NCI-H2107 treated with DMSO at 0.1 percent for 48 hours (cell line): ENCODE measurements around the gene TMEM145.

Experiments used
- DNase-seq: peaks from one replicate; lab custom pipeline; 2025; ENCODE audit not compliant: unreplicated experiment; lab: John Stamatoyannopoulos, UW

The TMEM145 gene

DNA sequence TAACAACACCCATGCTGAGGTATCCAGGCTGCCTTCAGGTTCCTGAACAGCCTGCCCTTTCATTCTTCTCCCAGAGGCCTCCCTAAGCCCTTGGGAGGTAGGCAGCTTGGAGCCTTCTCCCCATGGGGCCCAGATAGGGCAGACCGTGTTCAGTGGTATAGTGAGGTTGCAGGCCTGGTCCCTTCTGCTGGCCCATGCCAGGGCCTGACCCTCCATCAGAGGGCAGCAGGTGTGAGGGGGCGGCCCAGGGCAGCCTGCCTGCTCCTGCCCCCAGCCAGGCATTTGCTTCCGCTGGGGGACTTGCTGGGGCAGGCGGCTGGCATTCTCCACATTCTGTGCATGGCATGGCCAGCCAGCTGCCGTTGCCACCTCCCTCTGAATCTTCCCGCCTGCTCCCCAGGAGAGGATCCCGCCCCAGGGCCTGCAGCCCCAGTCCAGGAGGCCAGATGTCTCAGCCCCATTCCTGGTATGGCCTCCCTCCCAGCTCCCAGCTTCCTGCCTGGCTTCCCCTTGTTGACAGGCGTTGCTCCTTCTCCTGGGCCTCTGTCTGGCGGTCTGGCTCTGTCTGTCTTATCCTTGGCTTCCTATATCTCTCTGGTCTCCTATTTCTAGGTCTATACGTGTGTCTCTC, 35.2 kb upstream of the TMEM145 start:
- DNase-seq, result no peak

DNA sequence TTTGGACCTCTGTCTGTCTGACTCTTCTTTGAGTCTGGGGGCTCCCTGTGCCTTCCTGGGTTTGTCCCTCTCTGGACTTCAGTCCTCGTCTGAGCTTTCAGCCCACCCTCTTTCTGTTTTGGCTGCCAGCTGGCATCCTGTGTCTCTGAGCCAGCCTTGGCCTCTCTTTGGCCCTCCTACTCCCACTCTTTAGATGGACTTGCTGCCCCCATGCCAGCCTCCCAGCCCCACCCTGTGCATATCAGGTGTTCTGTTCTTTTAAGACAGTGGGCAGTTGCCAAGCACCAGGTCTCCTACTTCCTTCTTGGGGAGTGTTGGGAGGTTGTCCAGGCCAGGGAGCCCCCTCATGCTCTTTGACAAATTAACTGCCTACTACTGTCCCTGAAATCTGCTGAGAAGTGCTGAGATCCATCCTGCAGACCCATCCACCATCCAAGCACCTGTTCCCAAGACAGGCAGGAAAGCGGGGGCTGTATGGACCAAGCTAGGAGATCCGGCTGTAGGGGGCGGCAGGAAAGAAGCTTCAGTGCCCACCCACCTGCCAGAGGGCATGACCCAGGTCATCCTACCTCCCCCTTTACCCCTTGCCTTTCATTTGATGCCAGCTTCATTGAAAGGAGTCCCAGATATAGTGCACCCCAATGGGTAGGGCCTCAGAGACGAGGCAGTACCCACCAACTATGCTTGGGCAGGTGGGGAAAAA, 34.5 kb upstream of the TMEM145 start:
- no peak for DNase-seq

DNA sequence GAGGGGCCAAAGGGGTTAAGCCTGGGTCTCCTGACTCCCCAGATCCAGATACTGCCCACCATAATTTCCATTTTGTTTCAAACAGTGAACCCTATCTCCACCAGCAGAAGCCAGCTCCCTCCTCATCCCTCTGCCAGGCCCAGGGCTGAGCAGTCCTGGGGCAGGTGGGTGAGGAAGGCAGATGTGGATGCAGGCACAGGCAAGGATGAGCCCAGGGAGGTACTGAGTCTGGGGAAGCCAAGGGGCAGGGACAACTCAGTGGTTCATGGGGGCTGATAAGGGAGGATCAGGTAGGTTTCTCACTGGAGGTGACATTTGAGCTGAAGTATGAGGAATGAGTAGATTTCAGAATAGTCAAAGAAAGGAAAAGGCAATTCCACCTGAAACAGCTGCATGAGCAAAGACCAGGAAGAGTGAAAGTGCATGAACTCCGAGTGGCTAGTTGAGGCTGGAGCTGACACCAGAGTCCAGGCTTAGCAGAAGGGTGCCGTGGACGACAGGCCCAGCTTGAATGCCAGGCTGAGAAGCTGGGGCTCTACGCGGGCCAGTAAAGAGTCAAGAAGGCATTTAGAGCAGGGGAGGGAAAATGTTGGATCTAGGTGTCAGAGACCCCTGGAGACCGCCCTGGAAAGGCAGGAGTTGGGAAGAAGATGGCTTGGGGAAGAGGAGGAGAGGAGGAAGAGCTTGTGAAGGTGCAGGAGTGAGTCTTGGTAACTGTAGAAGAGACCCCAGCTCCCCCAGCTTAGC, 33.8 kb upstream of the TMEM145 start:
- DNase-seq, result peak; percentile 35

DNA sequence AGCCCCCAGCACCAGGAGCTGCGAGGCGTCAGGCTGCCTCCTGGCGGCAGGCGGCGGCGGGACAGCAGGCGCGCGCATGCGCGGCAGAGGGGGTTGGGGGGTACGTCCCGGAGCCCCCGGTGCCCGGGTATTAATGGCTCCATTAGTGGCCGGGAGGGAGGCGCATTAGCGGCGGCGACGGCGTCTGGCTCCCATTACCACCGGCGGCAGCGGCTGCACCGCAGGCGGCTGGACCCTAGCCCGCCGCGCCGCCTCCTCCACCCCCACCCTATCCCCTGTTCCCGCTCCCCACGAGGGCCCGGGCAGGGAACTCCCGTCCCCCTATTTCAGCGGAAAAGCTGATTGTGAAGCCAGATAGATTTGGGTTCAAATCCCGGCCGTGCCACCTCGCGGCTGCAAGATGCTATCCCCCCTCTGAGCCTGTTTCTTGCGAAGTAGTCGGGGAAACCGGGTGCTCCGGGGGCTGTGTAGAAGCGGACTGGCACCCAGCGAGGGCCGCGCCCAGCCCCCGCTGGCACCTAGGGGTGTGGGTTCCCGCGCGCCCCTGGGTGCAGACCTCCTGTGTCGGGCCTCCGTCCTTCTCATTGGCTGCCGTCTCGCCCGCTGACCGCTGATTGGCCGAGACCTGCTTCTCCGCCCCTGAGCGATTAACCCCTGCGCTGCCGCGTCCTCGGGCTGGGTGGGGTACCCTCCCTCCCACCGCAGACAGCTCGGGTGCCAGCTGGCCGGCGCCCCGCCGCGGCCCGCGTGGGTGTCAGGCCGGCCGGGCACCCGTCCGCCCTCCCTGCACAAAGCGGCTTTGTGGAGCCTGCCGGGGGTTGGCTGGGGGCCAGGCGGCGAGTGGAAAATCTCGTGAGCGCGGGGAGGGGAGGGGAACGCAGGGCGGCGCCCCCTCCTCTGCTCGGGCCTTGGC, 33.0 kb upstream of the TMEM145 start:
- DNase-seq, result peak; percentile 81

DNA sequence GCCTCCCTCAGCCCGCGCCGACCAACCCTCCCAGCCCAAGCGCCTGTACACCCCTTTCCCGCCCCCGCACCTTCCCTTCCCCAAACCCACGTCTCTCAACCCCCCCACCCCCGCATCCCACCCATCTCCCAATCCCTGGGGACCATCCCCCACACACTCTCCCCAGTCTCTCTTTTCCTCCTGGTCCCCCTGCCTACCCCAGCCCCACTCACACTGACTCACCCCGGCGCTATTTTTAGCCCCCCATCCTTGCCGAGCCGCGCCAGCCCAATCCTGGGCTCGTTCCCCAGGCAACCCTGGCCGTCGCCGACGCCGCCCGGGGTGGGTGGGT, 32.3 kb upstream of the TMEM145 start:
- no peak for DNase-seq

DNA sequence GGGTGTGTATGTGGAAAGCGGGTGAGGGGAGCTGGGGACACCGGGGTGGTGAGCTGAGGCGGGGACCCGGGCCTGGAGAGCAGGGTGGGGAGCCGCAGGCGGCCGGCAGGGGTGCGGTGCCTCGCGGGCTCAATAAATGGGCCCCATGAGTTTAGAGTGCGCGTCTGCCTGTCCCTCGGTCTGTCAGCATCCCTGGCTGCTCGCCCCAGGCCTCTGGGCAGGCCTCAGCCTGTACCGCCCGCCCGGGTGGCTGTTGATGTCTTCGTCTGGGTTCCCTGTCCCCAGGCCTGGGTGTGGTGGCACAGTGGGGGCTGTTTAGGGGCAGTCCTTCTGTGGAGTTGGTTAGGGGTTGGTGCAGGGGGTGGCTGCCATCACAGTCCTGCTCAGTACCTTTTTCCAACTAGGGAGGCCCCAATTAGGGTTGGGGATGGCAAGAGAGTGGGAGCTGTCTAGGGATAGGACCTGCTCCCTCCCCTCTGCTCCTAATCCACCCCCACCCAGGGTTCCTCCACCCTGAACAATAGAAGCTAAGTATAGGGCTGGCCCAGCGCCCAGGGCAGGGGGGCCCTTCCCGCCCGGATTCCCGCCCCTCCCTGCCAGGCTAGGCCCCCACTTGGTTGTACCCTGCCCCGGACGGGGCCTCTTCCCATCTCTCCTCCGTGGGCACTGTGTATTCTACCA, 31.8 kb upstream of the TMEM145 start:
- DNase-seq, result peak; percentile 14

DNA sequence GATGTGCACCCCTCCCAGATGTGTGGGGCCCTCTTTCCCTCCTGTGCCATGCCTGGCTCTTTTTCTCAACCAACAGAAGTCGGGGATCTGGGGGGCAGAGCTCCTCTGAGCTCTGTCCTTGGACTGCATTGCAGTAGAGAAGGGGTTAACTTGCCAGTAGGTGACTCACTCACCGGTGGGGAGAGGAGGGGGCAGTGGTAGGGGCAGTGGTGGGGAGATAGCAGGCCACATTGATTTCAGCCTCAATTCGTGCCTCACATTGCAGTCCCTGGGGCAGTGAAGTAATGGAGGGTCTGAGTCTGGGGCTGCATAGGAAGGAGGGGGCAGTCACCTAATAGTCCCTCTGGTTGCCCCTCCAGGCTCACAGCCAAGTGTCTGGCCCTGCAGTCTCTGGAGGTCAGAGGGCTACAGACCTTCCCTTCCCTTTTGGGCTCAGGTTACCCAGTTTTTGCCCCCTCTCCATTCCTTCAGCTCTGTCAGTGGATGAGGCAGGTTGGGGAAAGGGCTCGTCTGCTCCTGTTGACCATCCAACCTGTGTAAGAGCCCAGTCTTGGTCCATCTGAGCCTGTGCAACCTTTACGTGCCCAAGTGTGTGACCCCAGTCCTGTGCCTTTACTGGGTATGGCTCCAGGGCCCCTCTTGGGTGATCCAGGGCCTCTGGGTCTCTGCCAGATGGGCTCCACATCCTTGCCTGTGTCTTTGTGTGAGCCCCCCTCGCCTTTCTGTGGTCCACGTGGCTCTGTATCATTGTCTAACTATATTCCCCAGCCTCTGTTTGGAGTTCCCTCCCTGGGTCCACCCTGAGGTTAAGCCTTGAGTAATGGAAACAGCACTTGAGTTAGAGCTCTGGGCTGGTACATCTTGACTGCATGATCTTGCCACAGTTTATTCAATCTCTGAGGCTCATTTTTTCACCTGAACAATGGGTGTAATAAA, 31.0 kb upstream of the TMEM145 start:
- no peak for DNase-seq

DNA sequence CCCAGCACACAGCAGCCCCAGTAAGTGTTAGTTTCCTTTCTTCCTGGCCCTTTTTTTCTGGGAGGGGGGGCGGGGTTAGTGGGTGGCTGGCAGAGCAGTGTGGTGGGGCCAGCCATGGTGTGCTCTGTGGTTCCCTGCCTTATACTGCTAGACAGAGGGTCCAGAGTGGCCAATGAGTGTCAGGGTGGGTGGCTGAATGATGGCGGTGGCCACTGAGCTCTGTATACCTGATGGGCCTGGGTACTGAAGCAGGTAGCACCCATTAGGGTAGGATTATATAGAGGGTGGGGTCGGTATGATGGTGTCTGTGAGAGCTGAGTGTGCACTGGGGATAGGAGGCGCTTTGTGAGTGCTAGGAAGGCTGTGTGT, 30.3 kb upstream of the TMEM145 start:
- no peak for DNase-seq

DNA sequence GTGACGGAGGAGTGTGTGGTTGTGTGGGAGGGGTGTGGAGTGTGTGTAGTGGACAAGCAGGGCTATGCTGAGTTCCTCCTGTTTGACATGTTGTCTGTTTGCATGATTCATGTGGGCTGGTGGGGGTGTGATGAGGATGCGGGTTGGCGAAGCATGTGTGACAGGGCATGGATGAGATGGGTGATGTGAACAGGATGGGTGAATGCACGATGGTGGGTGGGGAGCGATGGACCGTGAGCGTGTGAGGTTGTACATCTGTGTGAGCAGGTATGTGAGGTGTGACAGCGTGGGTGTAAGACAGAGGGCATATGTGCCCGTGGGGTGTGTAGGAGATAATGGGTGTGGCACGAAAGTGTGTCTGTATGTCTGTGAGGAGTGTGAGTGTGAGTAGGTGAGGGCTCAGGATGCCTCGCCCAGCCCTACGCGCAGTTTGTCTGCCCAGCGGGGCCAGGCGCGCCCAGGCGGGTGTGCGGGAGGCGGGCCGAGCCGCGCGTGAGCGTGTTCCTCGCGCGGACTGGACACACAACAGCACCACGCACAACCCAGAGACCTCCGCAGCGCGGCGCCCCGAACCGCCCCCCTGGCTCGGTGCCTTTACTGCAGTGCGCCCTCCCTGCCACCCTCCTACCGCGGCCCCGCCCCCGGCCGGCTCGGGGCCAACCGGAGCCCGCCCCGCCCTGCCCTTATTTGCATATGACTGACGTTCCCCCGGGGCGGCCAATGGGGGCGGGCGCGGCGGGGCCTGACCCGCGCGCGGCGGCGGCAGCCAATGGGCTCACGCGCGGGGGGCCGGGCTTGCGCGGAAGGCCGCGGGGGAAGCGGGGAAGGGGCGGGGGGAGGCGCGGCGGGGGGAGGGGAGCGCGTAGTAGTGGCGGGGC, 29.7 kb upstream of the TMEM145 start:
- DNase-seq, result peak; percentile 72

DNA sequence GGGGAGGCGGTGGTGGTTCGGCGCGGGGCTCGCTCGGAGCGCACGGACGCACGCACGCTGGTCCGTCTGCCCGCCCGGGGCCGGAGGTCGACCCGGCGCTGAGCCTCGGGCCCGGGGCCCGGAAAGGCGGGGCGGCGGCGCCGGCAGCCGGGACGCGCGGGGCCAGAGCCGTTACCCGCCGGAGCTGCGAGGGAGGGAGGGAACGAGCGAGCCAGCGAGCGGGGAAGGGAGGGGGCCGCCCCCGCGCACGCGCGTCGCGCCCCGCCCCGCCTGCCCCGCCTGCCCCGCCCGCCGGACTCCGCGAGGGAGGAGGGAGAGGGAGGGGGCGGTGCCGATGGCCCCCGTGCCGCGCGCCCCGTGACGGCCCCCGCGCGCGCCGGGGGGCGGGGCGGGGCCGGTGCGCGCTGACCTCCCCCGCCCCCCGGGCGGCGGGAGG, 29.0 kb upstream of the TMEM145 start:
- DNase-seq, result no peak

DNA sequence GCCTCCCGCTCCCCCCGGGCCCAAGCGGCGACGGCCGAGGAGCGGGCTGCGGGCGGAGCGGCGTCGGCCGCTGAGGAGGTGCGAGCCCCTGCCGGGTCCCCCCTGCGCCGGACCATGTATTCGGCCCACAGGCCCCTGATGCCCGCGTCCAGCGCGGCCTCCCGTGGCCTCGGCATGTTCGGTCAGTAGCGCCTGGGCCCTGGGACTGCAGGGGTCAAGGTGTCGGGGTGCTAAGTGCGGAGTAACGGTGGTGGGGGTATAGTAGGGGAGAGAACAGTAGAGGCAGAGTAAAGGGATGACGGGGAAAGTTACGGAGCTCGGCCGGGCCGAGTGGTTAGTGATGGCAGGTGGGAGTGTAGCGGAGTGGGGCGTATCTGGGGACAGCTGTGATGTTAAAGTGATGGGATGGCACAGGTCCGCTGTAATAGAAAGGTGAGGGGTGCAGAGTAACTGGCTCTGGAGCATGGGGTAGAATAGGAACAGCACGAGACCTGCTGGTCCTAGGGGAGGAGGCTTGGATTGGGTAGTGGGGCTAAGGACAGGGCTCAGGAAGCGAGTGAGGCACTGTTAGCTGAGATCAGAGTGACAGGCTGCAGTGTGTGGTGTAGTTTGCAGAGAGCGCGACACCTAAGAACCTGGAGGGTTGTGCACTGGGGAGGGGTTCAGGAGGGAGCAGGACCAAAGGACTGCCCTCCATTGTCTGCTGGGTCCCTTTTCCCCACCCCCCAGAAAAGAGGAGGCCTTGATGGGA, 28.3 kb upstream of the TMEM145 start:
- DNase-seq, result peak; percentile 11

DNA sequence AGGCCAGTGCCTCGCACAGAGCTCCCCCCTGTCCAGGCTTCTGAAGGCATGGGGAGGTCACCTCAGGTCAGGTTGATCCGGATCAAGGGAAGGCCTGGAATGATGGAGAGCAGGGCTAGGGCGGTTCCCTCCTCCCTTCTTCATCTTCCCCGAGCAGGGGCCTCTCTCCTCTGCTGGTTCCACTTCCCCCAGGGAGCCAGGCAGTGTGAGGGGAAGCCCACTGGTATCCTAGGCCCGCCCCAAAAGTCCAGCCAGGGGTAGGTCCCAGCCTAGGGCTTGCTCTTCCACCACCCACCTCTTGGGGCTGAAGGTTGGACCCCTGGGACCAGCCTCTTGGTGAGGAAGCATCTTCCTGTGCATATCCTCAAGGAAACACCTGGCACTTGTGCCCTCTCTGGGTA, 27.6 kb upstream of the TMEM145 start:
- DNase-seq, result no peak

DNA sequence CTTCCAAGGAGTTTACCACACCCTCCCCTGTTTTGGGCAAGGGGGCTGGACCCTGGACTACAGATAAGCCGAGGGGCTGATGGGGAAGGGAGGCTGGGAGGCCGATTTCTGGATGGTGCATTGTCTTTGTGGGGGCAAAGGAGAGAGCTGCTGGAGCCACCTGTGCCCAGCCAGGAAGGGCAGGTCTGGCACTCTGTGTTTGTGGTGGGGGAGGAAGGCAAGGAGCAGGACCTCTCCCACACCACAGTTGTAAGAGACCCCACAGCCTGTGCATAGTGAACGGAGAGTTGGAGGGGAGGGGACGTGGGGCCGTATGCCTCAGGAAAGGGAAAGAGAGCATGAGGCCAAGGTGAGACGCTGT, 27.1 kb upstream of the TMEM145 start:
- no peak for DNase-seq

DNA sequence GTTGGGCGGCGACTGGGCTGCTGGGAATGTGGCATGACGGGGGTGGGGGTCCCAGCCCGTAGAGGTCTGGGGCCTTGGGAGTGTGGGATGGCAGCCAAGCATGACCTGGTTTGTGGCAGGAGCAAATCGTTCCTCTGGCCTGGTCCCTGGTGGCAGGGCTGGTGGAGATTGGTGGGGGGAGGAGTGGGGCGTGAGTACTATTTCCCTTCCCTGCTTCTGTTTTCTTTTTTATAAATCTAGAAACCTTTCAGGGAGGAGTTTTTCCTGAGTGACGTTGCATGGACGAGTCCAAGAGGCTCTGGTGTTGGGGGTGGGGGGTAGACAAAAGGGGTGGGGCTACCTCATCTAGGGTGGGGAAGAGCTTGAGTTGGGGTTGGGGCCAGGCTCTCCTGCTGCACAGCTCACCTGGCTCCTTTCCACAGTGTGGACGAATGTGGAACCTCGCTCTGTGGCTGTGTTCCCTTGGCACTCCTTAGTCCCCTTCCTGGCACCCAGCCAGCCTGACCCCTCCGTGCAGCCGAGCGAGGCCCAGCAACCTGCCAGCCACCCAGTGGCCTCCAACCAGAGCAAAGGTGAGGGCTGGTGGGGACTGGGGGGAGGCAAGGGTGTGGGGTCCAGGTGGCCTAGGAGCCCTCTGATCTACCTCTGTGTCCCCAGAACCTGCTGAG, 26.6 kb upstream of the TMEM145 start:
- no peak for DNase-seq

DNA sequence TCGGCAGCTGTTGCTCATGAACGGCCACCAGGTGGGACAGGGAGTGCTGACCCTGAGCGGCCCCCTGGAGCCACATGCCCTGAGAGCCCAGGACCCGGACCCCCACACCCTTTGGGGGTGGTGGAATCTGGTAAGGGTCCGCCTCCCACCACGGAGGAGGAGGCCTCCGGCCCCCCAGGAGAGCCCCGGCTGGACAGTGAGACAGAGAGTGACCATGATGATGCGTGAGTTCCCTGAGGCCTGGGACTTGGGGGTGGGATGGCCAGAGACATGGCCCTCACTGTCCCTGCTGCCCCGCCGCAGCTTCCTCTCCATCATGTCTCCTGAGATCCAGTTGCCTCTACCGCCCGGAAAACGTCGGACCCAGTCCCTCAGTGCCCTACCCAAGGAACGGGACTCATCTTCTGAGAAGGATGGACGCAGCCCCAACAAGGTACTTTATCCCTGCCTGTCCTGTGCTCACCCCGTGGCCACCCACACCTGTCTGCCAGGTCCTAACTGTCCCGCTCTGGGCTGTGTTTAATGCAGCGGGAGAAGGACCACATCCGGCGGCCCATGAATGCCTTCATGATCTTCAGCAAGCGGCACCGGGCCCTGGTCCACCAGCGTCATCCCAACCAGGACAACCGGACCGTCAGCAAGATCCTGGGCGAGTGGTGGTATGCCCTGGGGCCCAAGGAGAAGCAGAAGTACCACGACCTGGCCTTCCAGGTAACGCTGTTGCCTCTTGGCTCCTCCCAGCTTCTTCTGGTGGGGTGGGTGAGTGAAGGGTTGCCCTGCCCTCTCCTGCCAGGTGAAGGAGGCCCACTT, 25.9 kb upstream of the TMEM145 start:
- no peak for DNase-seq

DNA sequence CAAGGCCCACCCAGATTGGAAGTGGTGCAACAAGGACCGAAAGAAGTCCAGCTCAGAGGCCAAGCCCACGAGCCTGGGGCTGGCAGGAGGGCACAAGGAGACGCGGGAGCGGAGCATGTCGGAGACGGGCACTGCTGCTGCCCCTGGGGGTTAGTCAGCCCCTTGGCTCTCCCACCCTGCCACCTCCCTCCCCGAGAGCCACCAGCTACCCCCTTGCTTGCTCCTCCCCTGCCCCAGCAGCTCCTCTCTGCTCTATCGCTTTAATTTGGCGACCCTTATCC, 25.3 kb upstream of the TMEM145 start:
- no peak for DNase-seq

DNA sequence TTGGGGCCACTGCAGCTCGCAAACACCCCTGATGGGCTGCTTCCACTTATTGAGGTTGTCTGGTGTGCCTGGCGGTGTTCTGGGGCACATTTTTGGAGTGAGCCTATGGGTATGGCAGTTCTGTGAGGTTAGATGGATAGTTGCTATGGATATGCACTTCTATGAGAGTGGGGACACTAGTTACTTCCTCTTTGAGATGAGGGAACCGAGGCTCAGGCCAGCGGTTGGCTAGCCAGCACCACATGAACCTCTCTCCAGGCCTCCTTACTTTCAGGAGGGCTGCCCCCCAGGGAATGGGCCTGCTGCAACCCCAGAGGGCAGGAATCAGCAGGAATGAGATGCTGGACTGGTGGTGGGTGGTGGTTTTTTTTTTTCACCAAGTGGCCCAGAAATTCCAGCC, 24.7 kb upstream of the TMEM145 start:
- DNase-seq, result no peak
